ENCODE results near the gene ELMOD3.
A peak's percentile ranks its signal among the peaks of the same experiment; 100 is the strongest.
"Not testable (repeated sequence)": the region's sequence is repeated elsewhere in the genome, so short reads cannot be mapped to it uniquely, and the experiment has no call there.

ELMOD3 gene

DNA sequence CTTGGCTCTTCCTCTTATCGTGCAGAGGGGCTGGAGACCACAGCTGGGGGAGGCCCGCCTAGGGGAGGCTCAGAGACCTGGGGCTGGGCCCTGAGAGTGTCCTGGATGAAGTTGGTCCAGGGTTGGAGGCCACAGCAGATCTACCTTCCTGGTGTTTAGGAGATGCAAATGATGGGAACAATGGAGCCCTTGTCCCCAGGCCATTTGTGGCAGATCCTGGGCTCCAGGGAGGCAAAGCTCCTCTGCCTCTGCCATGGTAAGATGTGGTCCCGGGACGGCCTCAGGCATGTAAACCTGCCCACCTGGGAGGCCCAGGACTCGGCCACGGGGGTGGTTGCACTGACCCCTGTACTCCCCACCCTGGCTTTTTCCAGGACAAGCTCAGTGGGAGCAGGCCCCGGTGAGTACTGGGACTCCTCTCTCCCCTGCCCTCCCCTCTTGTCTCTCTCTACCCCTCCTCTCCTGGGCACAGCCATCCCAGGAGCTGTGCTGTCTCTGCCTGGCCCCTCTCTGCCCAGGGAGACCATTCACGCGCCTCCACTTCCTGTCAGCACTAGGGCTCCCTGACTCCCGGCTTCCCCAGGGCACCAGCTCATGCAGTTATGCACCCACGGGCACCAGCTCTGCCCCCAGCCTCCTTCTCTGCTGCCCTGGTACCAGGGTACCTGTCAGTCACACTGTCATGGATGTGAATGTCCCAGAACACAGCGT, 74.8 kb downstream of the ELMOD3 start:
- no peak for DNase-seq

GRCh38 chr2:85429924-85430289, 75.3 kb downstream of the ELMOD3 start:
- no peak for DNase-seq

DNA sequence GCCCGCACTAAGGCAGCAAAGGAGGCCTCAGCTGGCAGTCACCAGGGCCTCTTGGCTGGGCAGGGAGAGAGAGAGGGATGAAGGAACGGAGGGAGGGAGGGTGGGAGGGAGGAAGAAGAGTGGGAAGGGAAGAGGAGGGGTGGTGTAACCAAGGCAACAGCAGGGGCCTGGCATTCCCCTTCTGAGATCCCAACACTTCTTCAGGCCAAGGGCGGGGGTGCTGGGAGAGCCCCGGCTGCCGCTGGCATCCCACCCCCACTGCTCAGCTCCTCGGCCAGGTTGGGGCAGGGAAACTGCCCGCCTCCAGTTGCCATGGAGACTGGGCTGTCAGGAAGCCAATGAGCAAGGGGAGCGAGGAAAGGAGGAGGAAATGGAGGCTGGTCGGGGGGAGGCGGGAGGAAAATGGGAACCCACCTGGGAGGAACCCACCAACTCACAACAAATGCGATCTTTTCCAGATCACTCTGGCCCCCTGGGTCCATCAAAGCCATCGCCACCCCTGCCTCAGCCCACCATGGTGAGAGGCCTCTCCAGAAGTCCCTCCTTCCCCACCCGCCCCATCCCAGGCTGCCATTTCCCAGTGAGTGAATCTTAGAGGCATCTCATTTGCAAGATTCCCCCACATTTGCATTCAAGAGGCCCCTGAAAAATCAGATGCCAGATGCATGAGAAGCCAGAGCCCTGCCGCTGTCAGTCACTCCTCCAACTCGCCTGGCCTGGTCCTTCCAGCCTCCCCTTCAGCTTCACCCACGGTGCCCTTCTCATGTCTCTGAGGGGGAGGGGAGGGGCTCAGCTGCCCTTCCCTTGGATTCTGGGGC, 76.4 kb downstream of the ELMOD3 start:
- DNase-seq, result no peak

GRCh38 chr2:85431570-85432205, 77.1 kb downstream of the ELMOD3 start:
- DNase-seq, result no peak

GRCh38 chr2:85433511-85434089, 79.0 kb downstream of the ELMOD3 start:
- no peak for DNase-seq

DNA sequence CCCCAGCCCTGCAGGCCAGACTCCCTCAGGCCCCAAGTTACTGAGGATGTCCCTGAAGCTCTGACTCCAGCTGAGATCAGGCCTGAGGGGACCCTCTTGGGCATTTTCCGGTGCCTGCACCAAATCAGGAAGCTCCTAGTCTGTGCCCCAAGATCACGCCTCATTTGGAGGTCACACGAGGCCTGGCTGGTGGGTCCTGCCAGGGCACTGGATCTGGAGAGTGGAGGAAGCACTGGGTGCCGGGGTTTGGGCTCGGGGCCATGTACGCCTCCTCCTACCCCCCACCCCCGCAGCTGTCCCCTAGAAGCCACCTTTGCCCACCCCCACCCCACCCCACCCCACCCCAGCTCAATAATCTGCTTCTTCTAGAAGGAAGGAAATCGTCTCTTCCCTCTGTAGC, 80.1 kb downstream of the ELMOD3 start:
- no peak for DNase-seq

- DNase-seq, result no peak
Observed at GRCh38 chr2:85435220-85435958, 80.8 kb downstream of the ELMOD3 start.

GRCh38 chr2:85435981-85436835, 81.6 kb downstream of the ELMOD3 start:
- no peak for DNase-seq

- DNase-seq, result no peak
Observed at GRCh38 chr2:85436836-85437487, 82.4 kb downstream of the ELMOD3 start.

DNA sequence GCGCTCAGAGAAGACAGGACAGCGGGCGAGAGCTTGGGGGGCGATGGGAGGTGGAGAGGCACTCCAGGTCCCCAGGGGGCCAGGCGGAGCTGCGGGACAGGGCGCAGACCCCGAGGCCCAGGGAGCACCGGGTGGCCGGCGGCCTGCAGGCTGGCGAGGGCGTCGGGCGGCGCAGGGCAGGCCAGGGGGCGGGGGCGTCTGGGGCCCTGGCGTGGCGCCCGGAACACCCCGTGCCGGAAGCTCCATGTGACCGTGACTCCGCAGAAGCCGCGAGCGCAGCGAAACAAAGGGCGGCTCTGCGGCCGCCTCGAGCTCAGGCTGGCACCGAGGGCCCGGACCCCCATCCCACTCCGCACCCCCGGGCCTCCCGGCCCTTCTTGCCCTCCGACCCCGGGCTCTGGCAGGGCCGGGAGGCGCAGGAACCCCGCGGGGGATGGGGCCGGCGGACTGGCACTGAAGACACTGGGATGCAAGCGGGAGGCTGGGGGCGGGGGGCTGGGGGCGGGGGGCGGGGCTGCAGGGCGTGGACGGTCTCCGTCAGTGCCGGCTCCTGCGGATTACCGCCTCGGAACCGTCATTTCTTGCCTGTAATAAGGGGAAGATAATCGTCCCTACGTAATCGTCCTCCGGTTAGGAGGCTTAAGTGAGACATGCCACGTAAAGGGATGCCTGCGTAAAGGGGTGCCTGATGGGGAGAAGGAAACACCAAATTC, 83.1 kb downstream of the ELMOD3 start:
- DNase-seq, result peak; percentile 80

DNA sequence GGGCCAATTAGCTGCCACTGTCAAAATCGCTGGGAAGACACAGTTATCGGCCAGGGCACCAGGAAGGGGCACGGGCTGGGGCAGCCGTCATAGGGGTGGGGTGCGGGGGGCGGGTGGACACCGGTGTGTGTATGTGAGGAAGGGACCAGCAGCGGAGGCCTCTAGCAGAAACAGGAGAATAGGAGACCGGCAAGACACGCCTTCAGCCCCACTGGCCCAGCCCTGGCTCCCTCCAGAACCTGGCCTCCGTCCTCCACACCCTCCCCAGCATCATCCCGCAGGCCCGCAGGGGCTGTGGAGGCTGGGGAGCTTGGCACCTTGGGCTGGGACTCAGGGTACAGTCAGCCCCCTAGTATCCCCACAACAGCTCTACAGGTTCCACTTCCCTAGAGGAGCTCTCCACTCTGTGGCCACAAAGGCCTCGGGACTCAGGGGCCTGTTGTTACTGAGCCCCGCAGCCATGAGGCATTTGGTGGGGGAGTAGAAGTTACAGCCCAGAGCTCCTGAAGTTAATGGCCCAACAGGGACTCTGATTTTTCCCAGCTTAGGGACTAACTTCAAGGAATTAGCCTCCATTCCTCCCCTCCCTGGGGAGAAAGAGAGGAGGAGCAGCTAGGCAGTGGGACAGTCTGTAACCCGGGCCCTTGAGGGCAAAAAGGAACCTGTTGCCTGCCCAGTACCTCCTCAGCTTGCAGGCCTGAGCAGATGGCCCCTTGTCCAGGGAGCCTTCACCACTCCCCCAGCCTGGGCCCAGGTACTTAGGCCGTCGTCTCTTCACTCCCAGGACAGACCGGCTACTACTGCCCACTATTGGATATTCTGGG, 83.8 kb downstream of the ELMOD3 start:
- DNase-seq, result no peak

DNA sequence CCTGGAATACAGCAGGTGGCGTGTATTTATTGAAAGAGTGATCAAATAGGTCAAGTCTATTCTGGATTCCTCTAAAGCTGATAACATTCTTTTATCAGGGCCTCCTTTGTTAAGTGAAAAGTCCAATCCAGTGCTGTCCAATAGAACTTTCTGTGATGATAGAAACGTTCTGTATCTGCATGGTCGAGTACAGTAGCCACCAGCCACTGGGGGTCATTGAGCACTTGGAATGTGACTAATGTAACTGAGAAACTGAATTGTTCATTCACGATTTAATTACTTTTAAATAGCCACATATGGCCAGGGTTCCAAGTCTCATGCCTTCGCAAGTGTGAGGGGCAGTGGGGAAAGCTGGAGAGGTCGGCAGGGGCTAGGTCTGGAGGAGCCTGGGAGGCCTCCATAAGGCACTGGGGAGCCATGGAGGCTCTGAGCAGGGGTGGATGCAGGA, 84.5 kb downstream of the ELMOD3 start:
- DNase-seq, result no peak

DNA sequence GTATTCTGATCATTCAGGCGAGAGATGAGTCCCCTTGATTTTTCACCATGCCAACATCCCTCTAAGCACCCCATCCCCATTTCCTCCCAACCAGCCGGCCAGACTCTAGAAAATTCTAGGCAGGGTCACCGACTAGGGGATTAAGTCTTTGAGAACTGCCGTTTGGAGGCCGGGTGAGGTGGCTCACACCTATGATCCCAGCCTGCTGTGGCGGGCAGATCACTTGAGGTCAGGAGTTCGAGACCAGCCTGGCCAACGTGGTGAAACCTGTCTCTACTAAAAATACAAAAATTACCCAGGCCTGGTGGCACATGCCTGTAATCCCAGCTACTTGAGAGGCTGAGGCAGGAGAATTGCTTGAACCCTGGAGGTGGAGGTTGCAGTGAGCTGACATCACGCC, 85.0 kb downstream of the ELMOD3 start:
- DNase-seq, result not testable (repeated sequence)

GRCh38 chr2:85439986-85440385, 85.4 kb downstream of the ELMOD3 start:
- DNase-seq, result peak; percentile 19

DNA sequence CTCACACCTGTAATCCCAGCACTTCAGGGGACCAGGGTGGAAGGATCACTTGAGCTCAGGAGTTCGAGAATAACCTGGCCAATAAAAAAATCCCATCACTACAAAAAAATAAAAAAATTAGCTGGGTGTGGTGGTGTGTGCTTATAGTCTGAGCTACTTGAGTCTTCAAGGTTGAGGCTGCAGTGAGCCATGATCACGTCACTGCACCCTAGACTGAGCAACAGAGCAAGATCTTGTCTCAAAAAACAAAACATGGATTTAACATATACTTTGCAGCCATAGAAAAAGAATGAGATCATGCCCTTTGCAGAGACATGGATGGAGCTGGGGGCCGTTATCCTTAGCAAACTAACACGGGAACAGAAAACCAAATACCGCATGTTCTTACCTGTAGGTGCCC, 86.2 kb downstream of the ELMOD3 start:
- no peak for DNase-seq

All from CD4-positive, alpha-beta T cell treated with Interleukin-6 for 4 hours (primary cell).